Stimulated activated naive B cell treated with anti-CD40 and anti-IgM and Interleukin-4, amounts not matched to agents 10 μg/mL and 1 μg/mL and 100 μg/mL, for 72 hours (primary cell): ENCODE results near the gene HPS1.

ENCODE experiments used
- ATAC-seq, 2 donors: fragments of 150-1000 bp; cut with Tn5 transposase; replicated peaks; 2 replicates each; pipeline ENCODE4 v1.10.0; 2021; ENCODE audit warnings: moderate library complexity in 1 of 2
- DNase-seq: peaks from one replicate; pipeline ENCODE4 v3.0.0; 2021
- H3K27ac Mint-ChIP-seq: one replicate; pipeline ENCODE4 v1.8.0; 2022; ENCODE audit warnings: mild to moderate bottlenecking, mixed read lengths
- H3K27me3 Mint-ChIP-seq, 2 donors: one replicate each; pipeline ENCODE4 v1.8.0; 2022; ENCODE audit warnings: mixed read lengths in 2 of 2
- H3K36me3 Mint-ChIP-seq, 2 donors: one replicate each; pipeline ENCODE4 v1.8.0; 2022; ENCODE audit warnings: mixed read lengths in 2 of 2, mild to moderate bottlenecking in 1 of 2
- H3K4me1 Mint-ChIP-seq, 2 donors: one replicate each; pipeline ENCODE4 v1.8.0; 2022; ENCODE audit warnings: mixed read lengths in 2 of 2, mild to moderate bottlenecking in 1 of 2
- H3K4me3 Mint-ChIP-seq, 2 donors: one replicate each; pipeline ENCODE4 v1.8.0; 2022; ENCODE audit warnings: mild to moderate bottlenecking in 2 of 2, mixed read lengths in 2 of 2, moderate library complexity in 1 of 2
- H3K9me3 Mint-ChIP-seq, 2 donors: one replicate each; pipeline ENCODE4 v1.8.0; 2022; ENCODE audit warnings: mixed read lengths in 2 of 2, mild to moderate bottlenecking in 1 of 2

Gene HPS1

GRCh38 chr10:98432330-98432729 lies 14.4 kb downstream of the HPS1 start:
- Mint-ChIP-seq H3K4me1 (peaks cover 0 to 2% of the 10 kb centered on the region in 2 donors), H3K9me3 (peaks cover 3 to 6% of the 10 kb centered on the region in 2 donors), H3K27ac (no peak overlapping the region), H3K4me3 (no peak overlapping the region), H3K36me3 (peaks cover 64 to 73% of the 10 kb centered on the region in 2 donors), H3K27me3 (no peaks in the 10 kb centered on the region)
- ATAC-seq (no peak), DNase-seq (no peak)

DNA sequence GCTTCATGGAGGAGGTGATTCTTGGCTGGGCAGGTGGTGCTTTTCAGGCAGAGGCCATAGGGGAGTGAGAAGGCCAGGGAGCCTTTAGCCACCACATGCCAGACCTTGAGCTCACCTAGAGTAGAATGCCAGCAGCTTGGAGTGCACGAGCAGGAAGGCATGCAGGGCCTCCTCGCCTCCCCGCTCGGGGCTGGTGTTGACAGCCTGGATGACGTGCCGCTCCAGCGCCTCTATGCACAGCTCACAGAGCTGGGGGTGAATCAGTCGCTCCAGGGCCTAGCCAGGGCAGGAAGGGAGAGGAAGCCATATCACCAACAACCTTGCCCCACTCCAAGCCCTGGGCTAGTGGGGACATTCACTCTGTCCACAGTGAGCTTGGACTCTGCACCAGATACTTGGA lies 15.7 kb downstream of the HPS1 start:
- peaks cover 3 to 6% of the 10 kb centered on the region in 2 donors for H3K9me3 Mint-ChIP-seq
- H3K4me1 Mint-ChIP-seq, result no peaks in the 10 kb centered on the region
- no peak overlapping the region for H3K4me3 Mint-ChIP-seq
- H3K36me3 Mint-ChIP-seq, result peaks cover 57 to 66% of the 10 kb centered on the region in 2 donors
- DNase-seq, result no peak
- peak overlapping the region; percentile 90 for H3K27ac Mint-ChIP-seq
- no peaks in the 10 kb centered on the region for H3K27me3 Mint-ChIP-seq
- no peak for ATAC-seq

- Mint-ChIP-seq H3K27ac (peak overlapping the region; percentile 90), H3K4me1 (no peaks in the 10 kb centered on the region), H3K9me3 (peaks cover 3 to 6% of the 10 kb centered on the region in 2 donors), H3K4me3 (no peak overlapping the region), H3K36me3 (peaks cover 57 to 63% of the 10 kb centered on the region in 2 donors), H3K27me3 (no peaks in the 10 kb centered on the region)
- ATAC-seq, result no peak
- no peak for DNase-seq
Measured at GRCh38 chr10:98430427-98430826, 16.3 kb downstream of the HPS1 start.

DNA sequence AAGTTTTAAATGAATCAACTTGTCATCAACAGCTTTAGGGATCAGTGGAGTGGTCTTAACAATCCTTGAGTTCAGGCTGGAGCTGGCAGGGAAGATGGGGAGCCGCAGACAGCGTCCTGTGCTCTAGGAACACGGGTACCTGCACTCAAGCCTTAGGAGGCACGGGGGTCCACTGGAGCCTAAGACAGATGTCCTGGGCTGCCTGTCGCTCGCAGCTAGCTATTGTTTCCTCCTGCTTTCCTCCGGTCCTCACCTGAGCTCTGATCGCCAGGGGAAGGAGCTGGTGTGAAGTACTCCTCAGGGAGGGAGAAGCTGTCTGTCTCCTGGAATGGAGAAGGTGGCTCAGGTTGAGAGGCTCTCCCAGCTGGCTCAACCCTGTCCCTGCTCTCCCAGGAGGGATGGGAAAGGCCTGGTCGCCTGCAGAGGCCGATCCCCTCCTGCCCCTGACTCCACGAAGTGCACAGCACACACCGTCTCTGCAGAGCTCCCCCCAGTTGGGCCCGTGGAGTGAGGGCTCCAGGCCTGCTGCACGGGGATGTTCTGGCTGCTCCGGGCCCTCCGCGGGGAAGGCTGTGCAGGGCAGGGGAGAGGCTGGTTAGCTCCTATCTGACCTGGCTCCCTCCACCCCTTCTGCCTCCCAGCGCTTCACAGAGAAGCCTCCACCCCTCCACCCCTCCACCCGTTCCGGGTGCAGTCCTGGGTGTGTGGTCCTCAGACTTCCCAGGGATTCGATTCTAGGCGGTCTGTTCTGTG lies 17.2 kb downstream of the HPS1 start:
- no peaks in the 10 kb centered on the region for H3K4me1 Mint-ChIP-seq
- peaks cover 54 to 56% of the 10 kb centered on the region in 2 donors for H3K36me3 Mint-ChIP-seq
- H3K27ac Mint-ChIP-seq, result no peak overlapping the region
- H3K4me3 Mint-ChIP-seq, result no peak overlapping the region
- no peak for ATAC-seq
- no peak for DNase-seq
- no peaks in the 10 kb centered on the region for H3K27me3 Mint-ChIP-seq
- peaks cover 3 to 6% of the 10 kb centered on the region in 2 donors for H3K9me3 Mint-ChIP-seq

- H3K4me3 Mint-ChIP-seq, result no peak overlapping the region
- peak overlapping the region; percentile 14 for H3K27ac Mint-ChIP-seq
- H3K36me3 Mint-ChIP-seq, result peaks cover 46 to 51% of the 10 kb centered on the region in 2 donors
- no peaks in the 10 kb centered on the region for H3K4me1 Mint-ChIP-seq
- DNase-seq (no peak), ATAC-seq (no peak)
- no peaks in the 10 kb centered on the region for H3K9me3 Mint-ChIP-seq
- no peaks in the 10 kb centered on the region for H3K27me3 Mint-ChIP-seq
Measured at GRCh38 chr10:98427011-98427515, 19.7 kb downstream of the HPS1 start.

GRCh38 chr10:98425511-98426352 lies 21.0 kb downstream of the HPS1 start:
- H3K27ac Mint-ChIP-seq, result no peak overlapping the region
- no peaks in the 10 kb centered on the region for H3K9me3 Mint-ChIP-seq
- DNase-seq, result peak; percentile 34
- H3K36me3 Mint-ChIP-seq, result peaks cover 40 to 44% of the 10 kb centered on the region in 2 donors
- H3K4me3 Mint-ChIP-seq, result no peak overlapping the region
- peak; percentile 80 to 83 for ATAC-seq
- H3K4me1 Mint-ChIP-seq, result peaks cover 2 to 10% of the 10 kb centered on the region in 2 donors
- H3K27me3 Mint-ChIP-seq, result no peaks in the 10 kb centered on the region

DNA sequence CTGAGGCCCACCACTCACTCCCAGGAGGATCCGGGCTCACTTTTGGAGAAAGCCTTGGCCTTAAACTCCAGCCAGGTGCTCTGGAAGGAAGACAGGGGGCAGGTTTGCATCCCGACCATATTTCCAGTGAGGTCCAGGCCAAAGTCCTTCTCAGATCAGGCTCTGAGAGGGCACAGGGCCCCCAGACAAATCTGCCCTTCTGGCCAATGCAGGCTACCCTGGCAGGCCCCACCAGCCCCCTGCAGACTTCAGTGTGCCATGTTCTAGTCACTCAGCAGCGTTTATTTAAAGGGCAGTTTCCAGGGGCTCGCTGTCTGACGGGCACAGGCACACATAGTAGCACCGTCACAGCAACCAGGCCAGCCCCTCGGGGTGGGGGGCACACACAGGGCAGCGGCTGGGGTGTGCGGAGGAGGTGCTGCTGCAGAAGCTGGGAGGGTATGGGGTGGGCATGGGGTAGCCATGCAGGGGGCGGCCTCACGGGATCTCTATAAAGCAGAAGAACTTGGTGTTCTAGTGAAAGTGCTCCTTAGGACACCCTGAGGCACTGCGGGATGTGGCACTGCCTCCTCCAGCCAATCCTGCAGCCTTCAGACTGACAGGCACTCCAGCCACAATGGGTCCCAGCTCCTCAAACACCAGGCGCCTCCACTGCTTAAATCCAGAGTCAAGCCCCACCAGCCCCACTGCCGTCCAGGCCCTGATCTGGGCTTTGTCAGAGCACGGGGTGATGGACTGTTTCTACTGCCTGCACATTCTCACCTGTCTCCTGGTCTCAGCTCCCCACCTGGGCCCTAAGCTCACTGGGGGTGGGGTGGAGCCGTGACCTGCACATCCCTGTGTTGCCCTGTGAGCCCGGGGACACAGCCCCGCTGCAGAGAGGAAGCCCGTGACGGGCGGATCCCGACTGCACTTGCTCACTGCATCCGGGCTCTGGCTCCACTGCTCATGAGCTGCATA lies 22.2 kb downstream of the HPS1 start:
- Mint-ChIP-seq H3K27me3 (no peaks in the 10 kb centered on the region), H3K27ac (peak overlapping the region; percentile 14), H3K4me3 (no peak overlapping the region), H3K9me3 (no peaks in the 10 kb centered on the region), H3K4me1 (peaks cover 4 to 13% of the 10 kb centered on the region in 2 donors), H3K36me3 (peaks cover 31 to 40% of the 10 kb centered on the region in 2 donors)
- ATAC-seq (no peak), DNase-seq (no peak)

DNA sequence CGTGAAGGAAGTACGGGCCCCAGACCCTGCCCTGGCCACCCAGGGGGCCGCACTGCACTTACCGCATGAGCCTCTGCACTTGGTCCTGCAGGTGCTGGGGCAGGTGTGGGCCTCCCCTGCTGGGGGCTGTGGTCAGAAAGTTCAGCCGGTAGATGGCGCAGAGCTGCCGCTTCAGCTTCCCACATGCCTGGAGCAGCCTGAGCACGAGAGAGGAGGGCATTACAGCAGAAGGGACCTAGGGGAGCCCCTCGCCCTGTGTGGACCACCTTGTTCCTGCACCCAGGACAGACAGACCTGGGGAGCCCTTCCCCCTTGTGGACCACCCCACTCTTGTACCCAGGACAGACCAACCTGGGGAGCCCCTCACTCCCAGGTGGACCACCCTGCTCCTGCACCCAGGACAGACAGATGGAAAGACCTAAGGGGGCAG lies 23.0 kb downstream of the HPS1 start:
- no peak for DNase-seq
- Mint-ChIP-seq H3K4me3 (no peak overlapping the region), H3K4me1 (peaks cover 4 to 13% of the 10 kb centered on the region in 2 donors), H3K9me3 (no peaks in the 10 kb centered on the region), H3K27ac (no peak overlapping the region), H3K27me3 (no peaks in the 10 kb centered on the region), H3K36me3 (peaks cover 34 to 48% of the 10 kb centered on the region in 2 donors)
- ATAC-seq, result no peak

- H3K4me1 Mint-ChIP-seq, result peaks cover 4 to 13% of the 10 kb centered on the region in 2 donors
- no peak overlapping the region for H3K4me3 Mint-ChIP-seq
- H3K27me3 Mint-ChIP-seq, result no peaks in the 10 kb centered on the region
- peaks cover 38 to 48% of the 10 kb centered on the region in 2 donors for H3K36me3 Mint-ChIP-seq
- DNase-seq (no peak), ATAC-seq (no peak)
- no peaks in the 10 kb centered on the region for H3K9me3 Mint-ChIP-seq
- H3K27ac Mint-ChIP-seq, result no peak overlapping the region
Measured at GRCh38 chr10:98422182-98422581, 24.6 kb downstream of the HPS1 start.

- no peak overlapping the region for H3K27ac Mint-ChIP-seq
- peaks cover 4 to 14% of the 10 kb centered on the region in 2 donors for H3K4me1 Mint-ChIP-seq
- H3K36me3 Mint-ChIP-seq, result peaks cover 39 to 47% of the 10 kb centered on the region in 2 donors
Measured at GRCh38 chr10:98420786-98421185, 25.9 kb downstream of the HPS1 start.

DNA sequence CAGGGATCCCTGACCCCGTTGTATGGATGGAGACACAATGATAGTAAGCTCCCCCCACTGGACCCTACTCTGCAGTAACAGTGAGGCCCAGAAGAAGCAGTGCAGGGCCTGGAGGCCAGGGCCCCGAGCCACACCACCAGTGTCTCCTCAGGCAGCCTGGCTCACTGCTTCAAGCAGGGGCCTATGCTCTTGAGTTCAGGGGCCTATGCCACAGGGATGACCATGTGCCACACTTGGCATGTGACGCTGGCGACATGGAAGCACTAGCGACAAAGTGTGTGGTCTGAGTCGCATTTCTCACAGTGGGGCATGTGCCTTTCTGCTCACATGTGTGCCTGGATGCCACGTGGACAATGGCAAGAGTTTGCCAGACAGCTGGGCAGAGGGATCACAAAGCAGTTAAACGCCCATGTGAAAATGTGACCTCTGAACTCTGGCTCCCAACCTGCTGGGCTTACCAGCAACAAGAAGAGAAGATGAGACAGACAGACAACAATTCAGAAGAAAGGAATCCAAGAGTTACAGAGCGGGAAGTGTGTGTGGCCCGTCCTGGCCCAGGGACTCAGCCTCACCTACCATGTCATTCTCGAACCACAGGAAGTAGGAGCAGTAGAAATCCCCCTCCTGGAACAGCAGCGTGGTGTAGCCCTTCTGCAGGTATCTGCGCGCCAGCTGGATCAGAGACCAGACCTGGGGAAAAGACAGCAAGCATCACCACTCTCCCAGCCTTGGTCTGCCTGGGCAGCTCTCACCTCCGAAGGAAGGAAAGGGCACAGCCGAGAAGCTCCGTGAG lies 27.1 kb downstream of the HPS1 start:
- peak overlapping the region; percentile 56 for H3K27ac Mint-ChIP-seq
- no peaks in the 10 kb centered on the region for H3K27me3 Mint-ChIP-seq
- ATAC-seq, result no peak
- peaks cover 8 to 25% of the 10 kb centered on the region in 2 donors for H3K4me1 Mint-ChIP-seq
- no peak overlapping the region for H3K4me3 Mint-ChIP-seq
- H3K36me3 Mint-ChIP-seq, result peaks cover 28 to 44% of the 10 kb centered on the region in 2 donors
- DNase-seq, result no peak
- H3K9me3 Mint-ChIP-seq, result no peaks in the 10 kb centered on the region

More at GRCh38 chr10:98420786-98421185, 25.9 kb downstream of the HPS1 start:
- Mint-ChIP-seq H3K9me3 (no peaks in the 10 kb centered on the region), H3K4me3 (no peak overlapping the region), H3K27me3 (no peaks in the 10 kb centered on the region)
- peak; percentile 17 for DNase-seq
- peak; percentile 41 to 68 for ATAC-seq

GRCh38 chr10:98418665-98419468 lies 27.9 kb downstream of the HPS1 start:
- H3K27me3 Mint-ChIP-seq, result no peaks in the 10 kb centered on the region
- H3K36me3 Mint-ChIP-seq, result peaks cover 21 to 38% of the 10 kb centered on the region in 2 donors
- ATAC-seq, result no peak
- peaks cover 15 to 32% of the 10 kb centered on the region in 2 donors for H3K4me1 Mint-ChIP-seq
- peak overlapping the region; percentile 0 for H3K27ac Mint-ChIP-seq
- no peak for DNase-seq
- no peak overlapping the region for H3K4me3 Mint-ChIP-seq
- H3K9me3 Mint-ChIP-seq, result no peaks in the 10 kb centered on the region
